ENCODE measurements around the gene ZRANB3.
"Not testable (repeated sequence)": the region's sequence is repeated elsewhere in the genome, so short reads cannot be mapped to it uniquely, and the experiment has no call there.

The ZRANB3 gene

GRCh38 chr2:135320465-135321355 is 210.3 kb downstream of the ZRANB3 start:
- DNase-seq (ENCODE audit: low read depth) = no peak

DNA sequence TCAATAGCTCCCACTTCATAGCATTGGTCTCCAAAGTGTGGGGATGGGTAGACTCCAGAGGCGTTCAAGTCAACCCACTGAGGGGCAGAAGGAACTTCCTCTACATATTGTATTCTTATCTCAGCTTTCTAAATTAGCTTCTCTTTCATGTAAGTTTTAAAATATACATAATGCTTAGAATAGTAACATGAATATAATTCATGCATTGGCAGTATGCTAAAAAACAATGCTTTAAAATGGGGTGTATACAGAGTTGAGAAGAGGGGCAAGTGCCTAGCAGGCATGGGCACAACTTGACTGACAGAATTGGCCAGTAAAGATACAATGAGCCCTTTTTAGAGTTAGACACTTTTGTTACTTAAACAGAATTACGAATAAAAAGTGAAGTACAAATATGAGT is 212.2 kb downstream of the ZRANB3 start:
- DNase-seq (ENCODE audit: low read depth) = no peak

- DNase-seq (ENCODE audit: low read depth) = no peak
These were observed 213.6 kb downstream of the ZRANB3 start for GRCh38 chr2:135317375-135317774.

- no peak for DNase-seq (ENCODE audit: low read depth)
These were observed 219.1 kb downstream of the ZRANB3 start for GRCh38 chr2:135311962-135312361.

DNA sequence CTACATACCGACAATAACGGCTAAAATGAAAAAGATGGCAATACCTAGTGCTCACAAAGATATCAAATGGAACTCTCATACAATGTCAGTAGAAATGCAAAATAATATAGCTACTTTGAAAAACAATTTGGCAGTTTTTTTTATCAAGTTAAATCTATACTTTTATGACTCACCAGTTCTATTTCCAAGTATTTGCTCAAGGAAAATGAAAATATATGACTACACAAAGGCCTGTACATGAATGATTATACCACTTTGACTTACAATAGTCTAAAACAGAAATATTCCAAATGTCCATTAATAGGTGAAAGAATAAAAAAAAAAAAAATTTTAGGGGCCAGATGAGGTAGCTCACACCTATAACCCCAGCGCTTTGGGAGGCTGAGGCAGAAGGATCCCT is 219.8 kb downstream of the ZRANB3 start:
- DNase-seq (ENCODE audit: low read depth) = no peak

GRCh38 chr2:135304694-135305093 is 226.3 kb downstream of the ZRANB3 start:
- no peak for DNase-seq (ENCODE audit: low read depth)

- DNase-seq (ENCODE audit: low read depth) = no peak
These were observed 231.3 kb downstream of the ZRANB3 start for GRCh38 chr2:135299658-135300244.

DNA sequence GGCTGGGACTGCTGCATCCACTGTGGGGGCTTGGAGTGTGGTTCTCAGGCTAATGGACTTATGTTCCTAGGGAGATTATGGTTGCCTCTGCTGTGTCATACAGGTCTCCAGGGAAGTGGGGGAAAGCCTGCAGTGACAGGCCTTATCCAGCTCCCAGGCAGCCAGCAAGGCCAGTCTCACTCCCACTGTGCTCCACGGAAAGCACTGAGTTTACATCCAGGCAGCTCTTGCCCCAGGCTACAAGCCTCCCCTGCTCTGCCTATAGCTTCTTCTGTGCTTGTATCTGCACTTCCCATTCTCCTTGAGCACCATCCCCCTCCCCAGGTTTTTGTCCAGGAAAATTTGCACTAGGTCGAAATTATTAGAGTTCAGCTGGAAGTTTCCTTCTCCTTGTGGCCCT is 231.9 kb downstream of the ZRANB3 start:
- DNase-seq (ENCODE audit: low read depth) = no peak

DNA sequence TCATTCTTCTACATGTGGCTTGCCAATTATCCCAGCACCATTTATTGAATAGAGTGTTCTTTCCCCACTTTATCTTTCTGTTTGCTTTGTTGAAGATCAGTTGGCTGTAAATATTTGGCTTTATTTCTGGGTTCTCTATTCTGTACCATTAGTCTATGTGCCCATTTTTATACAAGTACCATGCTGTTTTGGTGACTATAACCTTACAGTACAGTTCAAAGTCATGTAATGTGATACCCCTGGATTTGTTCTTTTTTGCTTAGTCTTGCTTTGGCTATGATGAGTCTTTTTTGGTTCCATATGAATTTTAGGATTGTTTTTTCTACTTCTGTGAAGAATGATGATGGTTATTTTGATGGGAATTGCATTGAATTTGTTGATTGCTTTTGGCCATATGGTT is 243.9 kb downstream of the ZRANB3 start:
- DNase-seq (ENCODE audit: low read depth) = not testable (repeated sequence)

DNA sequence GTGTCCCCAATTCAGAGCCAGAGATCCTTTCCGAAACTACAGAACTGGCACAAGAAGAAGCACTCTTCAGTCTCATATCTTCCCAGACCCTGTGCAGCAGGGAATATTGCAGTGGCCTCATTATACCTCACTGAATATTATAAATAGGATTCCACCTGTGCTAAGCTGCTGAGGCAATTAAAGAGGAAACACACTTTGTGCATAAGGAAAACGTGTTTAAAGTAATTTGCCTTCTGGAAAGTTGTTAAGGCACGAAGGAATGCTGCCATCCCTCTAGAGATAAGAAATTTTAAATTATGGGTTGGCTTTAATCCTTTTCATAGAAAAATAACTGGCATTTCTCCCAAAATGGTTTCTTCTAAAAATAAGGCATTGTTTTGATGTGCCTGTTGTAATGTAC is 245.6 kb downstream of the ZRANB3 start:
- DNase-seq (ENCODE audit: low read depth) = no peak

DNA sequence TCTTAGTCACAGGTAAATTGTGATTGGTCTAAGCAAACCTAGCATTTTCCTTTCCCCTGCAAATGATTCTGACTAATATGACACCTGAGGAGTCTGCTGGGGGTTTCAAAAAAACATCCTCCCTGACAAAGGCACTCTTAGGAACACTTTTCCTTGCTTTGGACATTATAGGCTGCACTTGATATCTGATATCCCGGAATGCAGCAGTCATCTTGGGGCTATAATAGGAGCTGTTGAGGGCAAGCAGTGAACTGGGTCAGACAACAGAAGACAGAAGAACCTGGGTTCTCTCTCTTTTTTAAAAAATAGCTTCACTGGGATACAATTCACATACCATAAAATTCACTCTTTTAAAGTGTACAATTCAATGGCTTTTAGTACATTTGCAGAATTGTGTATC is 249.6 kb downstream of the ZRANB3 start:
- no peak for DNase-seq (ENCODE audit: low read depth)

DNA sequence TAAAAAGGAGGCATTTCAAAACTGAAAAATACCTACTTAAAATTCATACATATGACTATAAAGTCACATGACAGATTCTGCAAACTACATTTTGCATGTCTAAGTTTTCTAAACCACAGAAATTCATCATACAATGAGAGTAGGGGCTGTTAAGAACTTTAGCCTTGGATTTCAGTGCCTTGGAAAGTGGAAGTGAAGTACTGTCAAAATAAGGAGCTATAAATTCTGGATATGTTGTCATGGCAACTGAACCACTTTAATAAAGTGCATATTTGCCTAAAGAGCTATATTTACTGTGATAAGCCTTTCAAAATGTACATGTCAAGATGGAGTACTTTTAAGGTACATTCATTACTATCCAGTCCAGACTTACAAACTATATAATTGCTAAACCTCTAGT is 251.8 kb downstream of the ZRANB3 start:
- no peak for DNase-seq (ENCODE audit: low read depth)

GRCh38 chr2:135276525-135276924 is 254.5 kb downstream of the ZRANB3 start:
- DNase-seq (ENCODE audit: low read depth) = no peak

DNA sequence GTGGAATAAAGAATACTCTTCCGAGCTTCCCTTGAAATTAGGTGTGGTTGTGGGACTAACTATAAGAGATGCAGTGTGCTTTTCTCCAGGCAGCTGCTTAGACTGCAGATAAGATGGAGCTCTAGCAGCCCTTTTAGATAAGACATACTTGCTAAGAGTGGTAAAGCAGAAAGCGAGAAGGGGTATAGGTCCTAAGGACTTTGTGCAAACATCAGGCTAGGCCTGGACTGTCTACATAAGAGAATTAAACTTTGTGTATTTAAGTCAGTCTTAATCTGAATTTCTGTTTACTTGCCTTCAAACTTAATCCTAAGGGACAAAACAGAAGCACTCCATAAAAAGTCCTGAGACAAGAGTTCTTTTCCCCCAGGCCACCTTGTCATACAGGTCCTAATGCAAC is 260.0 kb downstream of the ZRANB3 start:
- no peak for DNase-seq (ENCODE audit: low read depth)

GRCh38 chr2:135265960-135266490 is 265.0 kb downstream of the ZRANB3 start:
- DNase-seq (ENCODE audit: low read depth) = no peak

- DNase-seq (ENCODE audit: low read depth) = no peak
These were observed 271.9 kb downstream of the ZRANB3 start for GRCh38 chr2:135259123-135259522.

DNA sequence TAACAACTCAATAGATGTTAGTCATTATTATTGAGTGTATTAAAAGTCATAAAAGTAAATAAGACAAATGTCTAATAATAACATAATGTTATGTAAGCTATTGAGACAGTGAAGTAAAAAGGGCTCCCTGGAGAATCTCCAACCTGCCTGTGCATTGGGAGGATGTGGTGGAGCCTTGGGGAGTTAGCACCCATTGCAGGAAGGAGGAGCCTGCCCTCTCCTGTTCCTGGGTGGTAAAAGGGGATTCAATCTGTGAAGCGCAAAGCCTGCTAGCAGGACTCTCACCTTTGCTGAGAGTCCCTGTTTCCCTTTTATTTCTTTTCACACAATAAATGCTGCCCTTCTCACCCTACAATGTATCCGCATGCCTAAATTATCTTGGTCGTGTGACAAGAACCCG is 272.8 kb downstream of the ZRANB3 start:
- DNase-seq (ENCODE audit: low read depth) = no peak

DNA sequence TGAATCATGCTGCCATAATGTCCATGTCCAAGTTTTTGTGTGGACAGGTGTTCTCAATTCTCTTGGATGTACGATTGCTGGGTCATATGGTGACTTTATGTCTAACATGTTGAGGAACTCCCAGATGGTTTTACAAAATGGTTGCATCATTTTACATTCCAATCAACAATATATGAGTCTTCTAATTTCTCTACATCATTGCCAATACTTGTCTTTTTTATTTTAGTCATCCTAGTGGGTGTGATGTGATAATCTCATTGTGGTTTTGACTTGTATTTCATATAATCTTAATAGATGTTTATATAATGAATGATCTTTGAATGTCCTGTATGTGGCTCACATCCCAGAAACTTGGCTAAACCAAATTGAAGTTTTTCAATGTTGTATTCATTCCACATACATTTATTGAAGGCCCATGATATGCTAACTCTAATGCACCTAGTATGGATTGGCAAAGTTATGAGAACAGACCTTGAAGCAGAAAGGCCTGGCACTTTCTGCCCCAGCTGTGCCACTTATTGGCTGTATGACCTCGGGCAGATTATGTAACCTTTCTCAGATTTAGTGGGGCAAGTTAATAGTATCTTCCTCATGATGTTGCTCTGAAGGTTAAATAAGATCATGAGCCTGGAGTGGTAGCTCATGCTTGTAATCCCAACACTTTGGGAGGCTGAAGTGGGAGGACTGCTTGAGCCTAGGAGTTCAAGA is 273.5 kb downstream of the ZRANB3 start:
- no peak for DNase-seq (ENCODE audit: low read depth)

GRCh38 chr2:135256531-135257260 is 274.3 kb downstream of the ZRANB3 start:
- DNase-seq (ENCODE audit: low read depth) = no peak

DNA sequence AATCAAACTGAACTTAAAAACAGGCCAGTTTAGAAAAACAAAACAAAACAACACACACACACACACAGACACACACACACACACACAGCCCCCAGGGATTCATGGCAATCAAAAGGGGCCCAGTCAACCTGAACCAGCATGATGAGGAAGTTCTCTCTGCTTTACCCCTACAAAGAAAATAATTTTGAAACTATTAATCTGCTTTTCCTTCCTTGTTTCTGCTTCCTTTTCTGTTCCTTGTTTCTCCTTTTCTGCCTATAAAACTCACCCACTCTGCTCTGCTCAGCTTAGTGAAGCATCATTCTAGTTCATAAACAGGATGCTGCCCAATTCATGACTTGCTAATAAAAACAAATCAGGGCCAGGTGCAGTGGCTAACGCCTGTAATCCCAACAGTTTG is 275.8 kb downstream of the ZRANB3 start:
- DNase-seq (ENCODE audit: low read depth) = no peak

- no peak for DNase-seq (ENCODE audit: low read depth)
These were observed 278.1 kb downstream of the ZRANB3 start for GRCh38 chr2:135252805-135253458.

DNA sequence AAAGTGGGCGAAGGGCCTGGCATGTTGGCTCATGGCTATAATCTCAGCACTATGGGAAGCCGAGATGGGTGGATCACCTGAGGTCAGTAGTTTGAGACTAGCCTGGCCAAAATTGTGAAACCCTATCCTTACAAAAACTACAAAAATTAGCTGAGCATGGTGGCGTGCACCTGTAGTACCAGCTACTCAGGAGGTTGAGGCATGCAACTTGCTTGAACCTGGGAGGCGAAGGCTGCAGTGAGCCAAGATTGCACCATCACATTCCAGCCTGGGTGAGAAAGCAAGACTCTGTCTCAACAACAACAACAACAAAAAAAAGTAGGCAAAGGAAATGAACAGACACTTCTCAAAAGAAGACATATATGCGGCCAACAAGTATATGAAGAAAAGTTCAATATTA is 282.4 kb downstream of the ZRANB3 start:
- no peak for DNase-seq (ENCODE audit: low read depth)
